BLaER1 (cell line): ENCODE measurements around the gene KRT39.

Source experiments
- H3K27ac ChIP-seq: shearing (Covaris generic); formaldehyde crosslinking; 2 replicates; pipeline ENCODE4 v1.8.1; 2022
- H3K27me3 ChIP-seq: shearing (Covaris generic); formaldehyde crosslinking; 2 replicates; pipeline ENCODE4 v1.8.1; 2022
- H3K36me3 ChIP-seq: shearing (Covaris generic); formaldehyde crosslinking; 2 replicates; pipeline ENCODE4 v1.8.1; 2022
- H3K4me1 ChIP-seq: shearing (Covaris generic); formaldehyde crosslinking; 2 replicates; pipeline ENCODE4 v1.8.1; 2022
- H3K4me2 ChIP-seq: shearing (Covaris generic); formaldehyde crosslinking; 2 replicates; pipeline ENCODE4 v1.8.1; 2022
- H3K4me3 ChIP-seq: shearing (Covaris generic); formaldehyde crosslinking; 2 replicates; pipeline ENCODE4 v1.8.1; 2022
- H3K9ac ChIP-seq: shearing (Covaris generic); formaldehyde crosslinking; 2 replicates; pipeline ENCODE4 v1.8.1; 2022
- H3K9me3 ChIP-seq: shearing (Covaris generic); formaldehyde crosslinking; 2 replicates; pipeline ENCODE4 v1.8.1; 2022
- H4K20me1 ChIP-seq: shearing (Covaris generic); formaldehyde crosslinking; 2 replicates; pipeline ENCODE4 v1.8.1; 2022
- Cebpa-rat ChIP-seq: shearing (Covaris generic); IDR thresholded peaks from 2 replicates; pipeline ENCODE4 v1.8.1; 2022

KRT39 gene

DNA sequence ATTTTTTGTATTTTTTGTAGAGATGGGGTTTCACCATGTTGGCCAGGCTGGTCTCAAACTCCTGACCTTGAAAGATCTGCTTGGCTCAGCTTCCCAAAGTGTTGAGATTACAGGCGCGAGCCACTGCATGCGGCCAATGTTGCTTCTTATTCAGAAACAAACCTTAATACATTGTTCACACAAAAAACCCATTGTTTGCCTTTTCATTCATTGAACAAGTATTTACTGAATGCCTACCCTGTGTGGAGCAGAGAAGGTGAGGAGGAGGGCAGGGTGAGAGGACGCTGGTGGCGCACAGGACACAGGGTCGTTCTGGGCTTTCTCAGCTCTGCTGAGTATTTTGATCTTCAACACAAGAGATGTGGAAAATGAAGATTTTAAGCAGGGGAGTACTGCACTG is 21.3 kb downstream of the KRT39 start:
- Histone ChIP-seq H3K36me3 (no peaks in the 10 kb centered on the region), H3K4me1 (no peaks in the 10 kb centered on the region), H3K4me2 (no peak overlapping the region), H3K9ac (no peak overlapping the region), H3K27me3 (no peaks in the 10 kb centered on the region), H3K27ac (no peak overlapping the region), H3K4me3 (no peak overlapping the region), H4K20me1 (no peaks in the 10 kb centered on the region), H3K9me3 (no peaks in the 10 kb centered on the region)
- TF ChIP-seq Cebpa-rat = no peak

DNA sequence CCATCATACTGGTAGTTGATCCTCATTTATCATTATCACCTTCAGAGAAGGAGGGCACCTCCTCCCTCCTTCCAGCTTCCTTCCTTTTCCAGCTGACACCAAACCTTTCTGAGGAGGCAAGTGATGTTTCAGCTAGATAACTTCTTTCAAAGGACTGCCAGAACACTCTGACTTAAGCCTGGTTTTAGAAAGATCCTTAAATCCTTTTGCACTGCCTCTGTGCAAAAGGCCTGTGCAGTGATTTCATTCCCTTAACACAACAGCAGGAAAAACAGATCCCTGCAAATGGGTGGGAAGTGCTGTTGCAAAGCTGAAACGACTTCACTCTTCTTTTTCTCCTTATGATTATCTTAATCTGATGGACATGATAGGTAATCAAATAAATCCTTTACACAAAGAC is 22.2 kb downstream of the KRT39 start:
- H4K20me1 ChIP-seq = no peaks in the 10 kb centered on the region
- H3K9ac ChIP-seq = no peak overlapping the region
- no peaks in the 10 kb centered on the region for H3K36me3 ChIP-seq
- no peak for TF ChIP-seq Cebpa-rat
- H3K9me3 ChIP-seq = no peaks in the 10 kb centered on the region
- H3K27ac ChIP-seq = no peak overlapping the region
- no peaks in the 10 kb centered on the region for H3K27me3 ChIP-seq
- no peak overlapping the region for H3K4me3 ChIP-seq
- H3K4me2 ChIP-seq = no peak overlapping the region
- no peaks in the 10 kb centered on the region for H3K4me1 ChIP-seq

DNA sequence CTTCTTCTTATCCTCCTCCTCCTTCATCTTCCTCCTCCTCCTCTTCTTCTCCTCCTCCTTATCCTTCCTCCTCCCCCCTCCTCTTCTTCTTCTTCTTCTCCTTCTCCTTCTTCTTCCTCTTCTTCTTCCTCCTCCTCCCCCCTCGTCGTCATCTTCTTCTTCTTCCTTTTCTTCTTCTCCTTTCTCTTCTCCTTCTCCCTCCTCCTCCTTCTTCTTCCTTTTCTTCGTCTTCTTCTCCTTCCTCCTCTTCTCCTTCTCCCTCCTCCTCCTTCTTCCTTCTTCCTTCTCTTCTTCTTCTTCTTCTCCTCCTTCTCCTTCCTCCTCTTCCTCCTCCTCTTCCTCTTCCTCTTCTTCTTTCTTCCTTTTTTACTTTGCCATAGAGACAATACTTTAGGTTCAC is 24.2 kb downstream of the KRT39 start:
- H3K4me2 ChIP-seq = no peak overlapping the region
- H3K4me3 ChIP-seq = no peak overlapping the region
- H3K36me3 ChIP-seq = no peaks in the 10 kb centered on the region
- no peak overlapping the region for H3K27ac ChIP-seq
- no peak overlapping the region for H3K9ac ChIP-seq
- H3K27me3 ChIP-seq = no peaks in the 10 kb centered on the region
- no peak for TF ChIP-seq Cebpa-rat
- no peaks in the 10 kb centered on the region for H3K4me1 ChIP-seq
- no peaks in the 10 kb centered on the region for H3K9me3 ChIP-seq
- H4K20me1 ChIP-seq = no peaks in the 10 kb centered on the region

- Histone ChIP-seq H3K9ac (no peak overlapping the region), H4K20me1 (no peaks in the 10 kb centered on the region), H3K27me3 (no peaks in the 10 kb centered on the region), H3K4me1 (no peaks in the 10 kb centered on the region), H3K4me2 (no peak overlapping the region), H3K4me3 (no peak overlapping the region), H3K36me3 (no peaks in the 10 kb centered on the region), H3K27ac (no peak overlapping the region), H3K9me3 (no peaks in the 10 kb centered on the region)
- no peak for TF ChIP-seq Cebpa-rat
These were observed 26.5 kb downstream of the KRT39 start for GRCh38 chr17:40940266-40940665.

DNA sequence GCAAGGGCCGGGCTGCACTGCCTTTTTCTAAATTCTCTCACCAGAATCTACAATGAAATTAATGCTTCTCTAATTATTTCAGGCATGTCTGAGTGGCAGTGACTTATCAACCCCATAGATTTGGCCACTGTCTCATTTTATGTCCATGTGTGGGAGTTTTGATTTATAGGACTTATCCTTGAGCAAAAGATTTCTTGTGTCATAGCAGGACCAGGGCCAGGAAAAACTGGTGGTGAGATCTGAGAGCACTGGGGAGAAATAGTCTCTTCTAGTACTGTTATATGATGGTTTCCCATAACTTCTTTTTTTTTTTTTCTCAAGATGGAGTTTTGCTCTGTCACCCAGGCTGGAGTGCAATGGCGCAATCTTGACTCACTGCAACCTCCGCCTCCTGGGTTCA is 27.8 kb downstream of the KRT39 start:
- no peaks in the 10 kb centered on the region for H3K27me3 ChIP-seq
- H3K27ac ChIP-seq = no peak overlapping the region
- H3K4me1 ChIP-seq = no peaks in the 10 kb centered on the region
- no peak overlapping the region for H3K4me2 ChIP-seq
- no peaks in the 10 kb centered on the region for H3K36me3 ChIP-seq
- no peaks in the 10 kb centered on the region for H3K9me3 ChIP-seq
- no peak for TF ChIP-seq Cebpa-rat
- no peak overlapping the region for H3K4me3 ChIP-seq
- no peak overlapping the region for H3K9ac ChIP-seq
- H4K20me1 ChIP-seq = no peaks in the 10 kb centered on the region

GRCh38 chr17:40937384-40937819 is 29.3 kb downstream of the KRT39 start, which contains the start of gene KRT23:
Gene KRT23, minus strand, starts transcription at chr17:40937646. Its CDS starts 1,043 bp downstream, at chr17:40936603.
- H3K9me3 ChIP-seq = no peaks in the 10 kb centered on the region
- no peak for TF ChIP-seq Cebpa-rat
- H3K9ac ChIP-seq = no peak within 1 kb of the TSS
- H3K4me3 ChIP-seq = no peak within 1 kb of the TSS
- H3K4me1 ChIP-seq = no peaks in the 10 kb centered on the region
- H3K4me2 ChIP-seq = no peak within 1 kb of the TSS
- H3K36me3 ChIP-seq = no peaks in the 10 kb centered on the region
- H4K20me1 ChIP-seq = no peaks in the 10 kb centered on the region
- H3K27ac ChIP-seq = no peak within 1 kb of the TSS
- no peaks in the 10 kb centered on the region for H3K27me3 ChIP-seq

DNA sequence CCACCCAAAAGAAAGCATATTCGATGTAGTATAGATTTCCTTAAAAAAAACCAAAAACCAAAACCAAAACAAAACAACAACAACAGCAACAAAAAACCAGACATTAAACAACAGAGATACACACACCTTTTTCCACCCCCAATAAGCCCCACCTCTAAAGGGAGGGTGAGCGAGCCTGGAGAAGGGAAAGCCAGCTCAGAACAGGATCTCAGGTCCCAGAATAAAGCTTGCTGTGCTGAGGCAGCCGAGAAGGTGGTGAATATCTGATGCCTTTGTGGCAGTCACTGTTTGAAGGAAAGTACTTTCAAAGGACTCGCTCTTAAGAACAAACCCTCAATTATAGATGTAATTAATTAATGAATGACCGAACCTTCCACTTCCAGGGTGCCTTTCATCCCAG is 29.8 kb downstream of the KRT39 start:
- Histone ChIP-seq H3K4me3 (no peak overlapping the region), H3K36me3 (no peaks in the 10 kb centered on the region), H3K4me2 (no peak overlapping the region), H3K9me3 (no peaks in the 10 kb centered on the region), H3K27ac (no peak overlapping the region), H3K27me3 (no peaks in the 10 kb centered on the region), H3K4me1 (no peaks in the 10 kb centered on the region), H4K20me1 (no peaks in the 10 kb centered on the region), H3K9ac (no peak overlapping the region)
- no peak for TF ChIP-seq Cebpa-rat

DNA sequence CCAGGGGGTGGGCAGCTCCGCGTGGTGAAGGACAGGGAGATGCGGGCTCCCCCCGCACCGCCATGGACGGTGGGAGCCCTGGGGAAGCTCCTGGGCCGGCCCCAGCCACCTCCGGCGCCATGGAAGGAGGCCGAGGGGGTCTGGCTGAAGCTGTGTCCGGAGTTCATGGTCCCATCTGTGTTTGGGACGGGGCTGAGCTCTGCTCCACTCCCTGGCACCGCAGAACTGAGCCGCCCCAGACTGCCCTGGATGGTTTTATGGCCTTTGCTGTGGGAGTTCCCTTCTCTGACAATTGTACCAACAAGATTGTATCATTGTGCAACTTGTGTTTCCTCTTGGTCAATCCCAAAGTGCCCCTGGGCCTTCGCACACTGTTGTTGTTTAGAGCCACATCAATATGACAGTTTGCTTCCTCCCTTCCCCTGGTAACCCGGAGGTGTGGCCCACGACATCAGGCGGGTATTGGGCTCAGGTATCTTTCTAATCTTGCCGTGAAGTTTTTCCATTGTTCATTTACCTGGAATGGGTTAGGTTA is 30.2 kb downstream of the KRT39 start:
- Histone ChIP-seq H3K4me1 (no peaks in the 10 kb centered on the region), H3K27me3 (no peaks in the 10 kb centered on the region), H3K9ac (no peak overlapping the region), H3K36me3 (no peaks in the 10 kb centered on the region), H3K27ac (no peak overlapping the region), H3K9me3 (no peaks in the 10 kb centered on the region), H4K20me1 (no peaks in the 10 kb centered on the region), H3K4me3 (no peak overlapping the region), H3K4me2 (no peak overlapping the region)
- TF ChIP-seq Cebpa-rat = no peak

GRCh38 chr17:40935624-40936023 is 31.1 kb downstream of the KRT39 start:
- Histone ChIP-seq H3K9me3 (no peaks in the 10 kb centered on the region), H3K4me2 (no peak overlapping the region), H3K9ac (no peak overlapping the region), H3K27me3 (no peaks in the 10 kb centered on the region), H3K4me1 (no peaks in the 10 kb centered on the region), H3K4me3 (no peak overlapping the region), H4K20me1 (no peaks in the 10 kb centered on the region), H3K27ac (no peak overlapping the region), H3K36me3 (no peaks in the 10 kb centered on the region)
- TF ChIP-seq Cebpa-rat = no peak

GRCh38 chr17:40932608-40933007 is 34.1 kb downstream of the KRT39 start:
- H3K4me2 ChIP-seq = no peak overlapping the region
- H3K27me3 ChIP-seq = no peaks in the 10 kb centered on the region

GRCh38 chr17:40931311-40931710 is 35.4 kb downstream of the KRT39 start:
- Histone ChIP-seq H4K20me1 (no peaks in the 10 kb centered on the region), H3K4me3 (no peak overlapping the region), H3K27ac (no peak overlapping the region), H3K4me2 (no peak overlapping the region), H3K9ac (no peak overlapping the region), H3K36me3 (no peaks in the 10 kb centered on the region), H3K4me1 (no peaks in the 10 kb centered on the region), H3K27me3 (no peaks in the 10 kb centered on the region), H3K9me3 (no peaks in the 10 kb centered on the region)
- TF ChIP-seq Cebpa-rat = no peak

More at GRCh38 chr17:40932608-40933007, 34.1 kb downstream of the KRT39 start:
- Histone ChIP-seq H3K9me3 (no peaks in the 10 kb centered on the region), H4K20me1 (no peaks in the 10 kb centered on the region), H3K4me3 (no peak overlapping the region), H3K9ac (no peak overlapping the region), H3K4me1 (no peaks in the 10 kb centered on the region), H3K27ac (no peak overlapping the region), H3K36me3 (no peaks in the 10 kb centered on the region)
- no peak for TF ChIP-seq Cebpa-rat
